CD4-positive, alpha-beta T cell treated with Interleukin-17A for 4 hours (primary cell): ENCODE data around the gene SLC26A9.
"Not testable (repeated sequence)": the region's sequence is repeated elsewhere in the genome, so short reads cannot be mapped to it uniquely, and the experiment has no call there.

Experiments
- DNase-seq: peaks from one replicate; pipeline ENCODE4 v3.0.0-alpha.2; 2020; ENCODE audit warnings: mixed read lengths

Gene SLC26A9

GRCh38 chr1:205923651-205924459, 19.4 kb downstream of the SLC26A9 start:
- no peak for DNase-seq

- DNase-seq, result no peak
Measured at GRCh38 chr1:205922806-205923205, 20.4 kb downstream of the SLC26A9 start.

GRCh38 chr1:205922314-205922713, 20.9 kb downstream of the SLC26A9 start:
- DNase-seq, result no peak

GRCh38 chr1:205921570-205921909, 21.7 kb downstream of the SLC26A9 start:
- no peak for DNase-seq

GRCh38 chr1:205920861-205921569, 22.2 kb downstream of the SLC26A9 start:
- DNase-seq, result no peak

- DNase-seq, result no peak
Measured at GRCh38 chr1:205920159-205920558, 23.1 kb downstream of the SLC26A9 start.

GRCh38 chr1:205918955-205919746, 24.1 kb downstream of the SLC26A9 start:
- DNase-seq, result peak; percentile 70

- DNase-seq, result no peak
Measured at GRCh38 chr1:205917466-205918238, 25.6 kb downstream of the SLC26A9 start.

GRCh38 chr1:205916541-205916940, 26.7 kb downstream of the SLC26A9 start:
- DNase-seq, result no peak

GRCh38 chr1:205915354-205915990, 27.8 kb downstream of the SLC26A9 start:
- no peak for DNase-seq

- no peak for DNase-seq
Measured at GRCh38 chr1:205914730-205915129, 28.5 kb downstream of the SLC26A9 start.

GRCh38 chr1:205914155-205914507, 29.1 kb downstream of the SLC26A9 start:
- no peak for DNase-seq

GRCh38 chr1:205913451-205914154, 29.7 kb downstream of the SLC26A9 start:
- DNase-seq, result no peak

- DNase-seq, result no peak
Measured at GRCh38 chr1:205907794-205908193, 35.5 kb downstream of the SLC26A9 start.

GRCh38 chr1:205905095-205905494, 38.2 kb downstream of the SLC26A9 start:
- not testable (repeated sequence) for DNase-seq

GRCh38 chr1:205896351-205896750, 46.9 kb downstream of the SLC26A9 start:
- no peak for DNase-seq

- DNase-seq, result not testable (repeated sequence)
Measured at GRCh38 chr1:205894119-205894518, 49.1 kb downstream of the SLC26A9 start.

- not testable (repeated sequence) for DNase-seq
Measured at GRCh38 chr1:205892175-205892574, 51.1 kb downstream of the SLC26A9 start.

GRCh38 chr1:205891481-205891880, 51.8 kb downstream of the SLC26A9 start:
- DNase-seq, result not testable (repeated sequence)

- DNase-seq, result not testable (repeated sequence)
Measured at GRCh38 chr1:205890631-205891030, 52.6 kb downstream of the SLC26A9 start.

- DNase-seq, result not testable (repeated sequence)
Measured at GRCh38 chr1:205889706-205890105, 53.5 kb downstream of the SLC26A9 start.
